Gastrocnemius medialis (tissue), 4 donors: Measurements from ENCODE around the gene PLEKHM1.

Experiments
- CTCF ChIP-seq, 5 experiments: fragments of 450-650 bp in 3 of 5; fragments of 200-600 bp in 2 of 5; sonication (generic) in 2 of 5; IDR thresholded peaks in 4 of 5; conservative IDR thresholded peaks in 1 of 5; 1 replicate in 4 of 5; 2 replicates in 1 of 5; pipeline ENCODE4 v1.5.1; 2016 to 2019; ENCODE audit warnings: antibody characterized with exemption in 5 of 5, mild to moderate bottlenecking in 3 of 5, moderate library complexity in 3 of 5
- POLR2A ChIP-seq, 2 donors: fragments of 450-650 bp; IDR thresholded peaks; one replicate each; pipeline ENCODE4 v1.6.1; 2017; ENCODE audit warnings: antibody characterized with exemption in 2 of 2, mild to moderate bottlenecking in 2 of 2, moderate library complexity in 2 of 2

GRCh38 chr17:45426561-45426960, 64.0 kb downstream of the PLEKHM1 start:
- TF ChIP-seq CTCF (IDR thresholded peaks at IDR 0.05 in 4 of 5, conservative IDR thresholded peaks at IDR 0.05 in 1 of 5) (no peak), POLR2A (IDR thresholded peaks at IDR 0.05) (no peak)
